IPS-11a (cell line): ENCODE data around the gene CFAP299.
"Not testable (repeated sequence)": the region's sequence is repeated elsewhere in the genome, so short reads cannot be mapped to it uniquely, and the experiment has no call there.

Experiments
- H3K4me3 ChIP-seq: one replicate; pipeline ENCODE4 v1.5.1; 2013; ENCODE audit warnings: low read depth, low read length, control low read depth

CFAP299 gene

DNA sequence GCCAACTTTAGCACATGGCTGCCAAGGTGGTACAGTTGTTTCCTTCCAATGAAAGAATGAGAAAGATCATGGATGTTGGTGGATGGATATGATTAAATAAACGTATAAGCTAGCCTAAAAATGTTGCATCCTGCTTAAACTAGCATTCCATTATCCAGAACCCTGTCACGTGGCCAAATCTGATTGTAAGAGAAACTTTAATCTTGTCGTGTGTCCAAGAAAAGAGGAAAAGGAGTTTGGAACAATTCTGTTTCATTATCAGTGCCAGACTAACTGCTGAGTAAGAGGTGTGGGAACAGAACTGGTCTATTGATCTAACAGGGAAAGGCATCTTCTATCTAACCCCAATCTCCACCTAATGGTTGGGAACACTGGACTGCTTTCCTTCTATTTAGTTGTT lies 369.8 kb downstream of the CFAP299 start:
- no peak overlapping the region for H3K4me3 ChIP-seq

DNA sequence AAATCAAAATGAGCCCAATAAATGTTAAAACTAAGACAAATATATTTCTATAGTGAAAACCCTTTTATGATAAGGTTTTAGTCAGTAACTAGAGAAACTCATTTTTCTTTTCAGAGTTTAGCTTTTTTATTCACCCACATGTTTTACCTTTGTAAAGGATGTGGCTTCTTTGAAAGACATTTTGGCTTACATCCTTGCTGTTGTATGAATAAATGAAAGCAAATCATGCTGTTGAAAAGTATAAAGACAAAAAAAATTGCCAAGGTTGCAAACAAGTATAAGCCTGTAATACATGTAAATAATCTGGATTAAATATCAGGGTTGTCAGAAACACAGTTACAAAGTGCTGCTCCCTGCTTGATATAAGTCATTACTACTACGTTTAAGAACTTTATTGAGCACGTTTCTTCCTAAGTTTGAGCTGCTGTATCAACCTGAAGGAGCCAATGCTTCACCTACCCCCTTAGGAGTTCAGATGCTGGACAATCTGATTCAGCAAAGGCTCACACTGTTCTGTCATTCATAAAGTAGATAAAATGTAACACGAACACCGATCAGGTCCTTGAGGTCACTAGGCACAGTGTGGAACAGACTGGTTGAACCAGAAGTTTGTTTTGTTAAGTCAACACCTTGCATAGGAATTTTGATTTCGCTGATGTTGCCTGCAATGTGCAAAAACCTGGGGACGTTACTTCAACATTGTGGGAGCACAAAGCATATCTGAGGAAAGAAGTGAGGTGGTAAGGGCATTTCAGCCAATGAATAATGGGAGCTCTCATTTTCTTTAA lies 373.7 kb downstream of the CFAP299 start:
- no peak overlapping the region for H3K4me3 ChIP-seq

DNA sequence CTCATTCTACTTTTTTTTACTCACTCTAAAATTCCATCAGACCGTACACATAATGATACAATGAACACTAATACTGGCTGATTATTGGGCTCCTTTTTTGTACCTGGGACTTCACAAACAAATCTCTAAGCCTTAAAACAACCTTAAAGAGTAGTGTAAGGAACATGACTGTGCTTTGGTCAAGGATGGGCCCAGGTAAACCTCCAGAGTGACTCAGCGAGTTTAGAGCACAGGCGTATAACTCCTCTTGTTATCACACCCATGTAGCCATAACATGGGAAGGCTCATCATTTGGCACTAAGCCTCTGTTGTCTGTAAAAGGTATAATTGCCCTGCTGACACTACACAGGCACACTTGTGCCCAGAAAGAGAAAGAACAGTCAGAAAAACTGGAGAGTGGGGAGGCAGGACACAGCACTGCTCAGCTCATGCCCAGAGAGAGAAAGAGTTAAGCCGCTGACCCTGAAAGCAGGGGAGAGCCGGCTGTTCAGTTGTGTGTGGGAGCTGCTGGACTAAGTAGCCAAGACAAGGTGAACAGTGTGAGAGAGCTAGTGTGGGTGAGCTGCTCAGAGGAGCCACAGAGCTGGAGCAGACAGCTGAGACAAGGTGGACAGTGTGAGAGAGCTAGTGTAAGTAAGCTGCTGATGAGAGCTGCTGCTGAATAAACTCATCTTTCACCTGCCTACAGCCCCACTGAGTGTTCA lies 375.4 kb downstream of the CFAP299 start:
- no peak overlapping the region for H3K4me3 ChIP-seq

DNA sequence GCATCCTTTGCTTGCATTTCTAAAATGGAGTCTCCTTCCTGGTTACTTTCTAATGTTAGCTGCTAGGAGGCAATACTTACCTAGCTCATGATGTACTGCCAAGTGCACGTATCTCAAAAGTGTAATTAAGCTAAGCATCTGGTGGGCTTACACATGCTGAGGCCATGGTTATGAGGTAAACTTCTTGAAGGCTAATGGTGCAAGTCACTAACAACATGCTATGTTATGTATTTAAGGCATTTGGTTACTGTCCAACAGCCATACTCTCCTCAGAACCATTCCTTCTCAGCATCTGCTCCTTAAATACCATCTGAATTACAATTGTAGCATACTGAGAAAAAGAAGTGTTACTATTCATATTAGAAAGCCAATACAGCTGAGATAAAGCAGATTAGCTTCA lies 376.4 kb downstream of the CFAP299 start:
- no peak overlapping the region for H3K4me3 ChIP-seq

DNA sequence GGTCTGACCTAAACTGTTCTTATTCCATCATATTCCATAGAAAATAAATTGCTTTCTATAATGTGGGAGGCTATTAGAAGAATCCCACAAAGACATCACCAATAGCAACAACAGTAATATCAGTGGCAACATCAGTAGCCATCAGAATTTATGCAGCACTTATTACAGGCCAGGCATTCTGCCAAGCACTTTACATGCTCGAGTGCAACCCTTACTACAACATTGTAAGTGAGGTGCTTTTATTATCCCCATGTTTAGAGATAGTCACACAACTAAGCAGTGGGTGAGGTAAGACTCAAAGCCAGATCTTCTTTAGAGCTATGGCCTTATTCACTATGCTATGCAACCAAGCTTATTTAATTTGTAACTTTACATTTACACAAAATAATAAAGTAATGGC lies 377.9 kb downstream of the CFAP299 start:
- H3K4me3 ChIP-seq, result no peak overlapping the region

DNA sequence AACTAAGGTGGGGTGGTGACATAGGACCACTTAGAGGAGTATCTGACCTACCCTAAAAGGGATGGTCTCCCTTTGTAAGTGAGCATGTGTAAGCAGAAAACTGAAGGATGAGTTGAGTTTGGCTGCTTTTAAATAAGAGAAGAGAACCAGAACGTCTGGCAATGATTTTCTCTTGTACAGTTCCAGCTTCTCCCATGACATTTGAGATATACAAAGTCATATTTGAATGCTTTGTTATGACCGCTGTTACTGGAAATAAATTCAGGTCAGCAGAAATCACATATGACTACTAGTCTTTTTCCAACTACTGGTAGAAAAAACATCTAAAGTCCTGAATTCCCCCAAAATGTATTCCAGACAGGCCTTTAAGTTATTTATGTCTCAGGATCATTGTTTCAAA lies 381.7 kb downstream of the CFAP299 start:
- H3K4me3 ChIP-seq, result no peak overlapping the region

DNA sequence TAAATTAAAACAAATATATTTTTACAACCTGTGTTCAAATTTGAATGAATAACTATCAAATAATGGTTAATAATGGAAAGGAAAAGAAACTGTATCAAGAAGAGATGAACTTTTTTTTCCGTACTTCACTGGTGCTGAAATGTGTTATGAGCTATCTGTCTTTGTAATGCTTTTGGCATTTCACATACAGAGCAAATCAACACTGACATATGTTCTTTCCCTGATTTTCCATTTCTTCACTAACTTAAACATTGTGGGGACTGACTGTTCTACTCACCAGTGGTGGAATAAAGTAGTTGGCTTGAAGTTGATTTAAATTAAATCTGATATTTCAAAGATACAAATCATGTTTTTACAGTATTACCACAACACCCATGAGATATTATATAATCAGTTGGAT lies 390.9 kb downstream of the CFAP299 start:
- H3K4me3 ChIP-seq, result no peak overlapping the region

DNA sequence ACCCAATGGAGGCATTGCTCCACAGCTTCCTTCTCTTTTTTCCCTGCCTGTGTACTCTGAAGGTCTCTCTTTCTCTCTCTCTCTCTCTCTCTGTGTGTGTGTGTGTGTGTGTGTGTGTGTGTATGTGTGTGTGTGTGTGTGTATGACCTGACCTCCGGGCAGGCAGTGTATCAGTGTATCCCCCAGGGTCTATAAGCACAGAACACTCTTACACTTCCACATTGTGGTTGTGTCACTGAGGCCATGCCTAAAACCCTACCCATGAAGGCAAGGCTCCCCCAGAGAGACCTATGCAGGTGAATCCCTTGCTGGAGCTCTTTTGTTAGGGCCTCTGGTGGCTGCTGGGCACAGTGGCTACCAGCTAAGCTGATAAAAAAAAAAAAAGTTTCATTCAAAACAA lies 394.6 kb downstream of the CFAP299 start:
- no peak overlapping the region for H3K4me3 ChIP-seq

DNA sequence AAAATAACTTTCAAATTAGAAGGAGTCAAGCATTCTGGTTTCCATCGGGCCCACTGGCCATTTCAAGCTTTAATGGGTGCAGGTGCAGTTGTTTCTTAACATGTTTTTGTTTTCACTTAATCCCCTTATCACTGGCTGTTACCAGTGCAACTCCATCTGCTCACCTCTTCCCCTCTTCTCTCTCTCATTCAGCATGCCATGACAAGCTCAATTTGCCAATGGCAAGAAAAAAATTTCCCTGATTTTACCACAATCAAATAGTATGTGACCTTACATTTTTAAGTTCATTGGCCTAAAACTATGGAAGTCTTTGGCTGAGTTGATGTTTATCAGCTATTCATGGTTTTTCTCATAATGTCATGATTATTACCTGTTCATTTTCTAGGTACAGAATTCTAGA lies 395.9 kb downstream of the CFAP299 start:
- no peak overlapping the region for H3K4me3 ChIP-seq

DNA sequence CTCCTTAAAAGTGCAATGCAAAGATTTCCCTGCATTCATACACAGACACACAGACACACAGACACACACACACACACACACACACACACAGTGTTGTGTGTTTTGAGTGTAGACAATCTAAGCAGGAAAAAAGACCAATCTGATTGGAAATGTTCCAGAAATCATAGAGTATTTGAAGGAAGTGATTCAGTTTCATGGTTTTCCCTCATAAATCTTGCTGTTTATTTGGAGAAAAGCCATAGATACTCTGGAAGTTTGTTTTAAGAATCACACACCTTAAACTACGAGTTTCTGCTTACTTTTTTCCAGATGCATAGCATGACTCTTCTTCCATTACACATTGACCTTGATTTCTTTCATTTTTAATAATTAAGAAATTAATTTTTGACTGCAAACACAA lies 396.5 kb downstream of the CFAP299 start:
- H3K4me3 ChIP-seq, result no peak overlapping the region

DNA sequence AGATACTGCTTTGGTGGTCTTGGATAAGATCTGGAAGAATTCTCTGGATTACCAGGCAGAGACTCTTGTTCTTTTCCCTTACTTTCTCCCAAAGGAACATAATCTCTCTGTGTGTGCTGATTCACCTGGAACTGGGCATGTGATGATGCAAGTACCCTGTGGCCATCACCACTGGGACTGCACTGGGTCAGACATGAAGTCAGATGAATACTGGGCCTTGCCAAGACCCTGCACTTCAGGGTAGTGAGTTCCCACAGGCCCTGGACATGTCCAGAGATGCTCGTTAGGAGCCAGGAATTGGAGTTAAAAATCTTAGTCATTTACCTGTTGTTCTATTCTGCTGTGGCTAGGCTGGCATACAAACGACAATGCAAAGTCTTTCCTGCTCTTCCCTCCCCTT lies 404.8 kb downstream of the CFAP299 start:
- no peak overlapping the region for H3K4me3 ChIP-seq

DNA sequence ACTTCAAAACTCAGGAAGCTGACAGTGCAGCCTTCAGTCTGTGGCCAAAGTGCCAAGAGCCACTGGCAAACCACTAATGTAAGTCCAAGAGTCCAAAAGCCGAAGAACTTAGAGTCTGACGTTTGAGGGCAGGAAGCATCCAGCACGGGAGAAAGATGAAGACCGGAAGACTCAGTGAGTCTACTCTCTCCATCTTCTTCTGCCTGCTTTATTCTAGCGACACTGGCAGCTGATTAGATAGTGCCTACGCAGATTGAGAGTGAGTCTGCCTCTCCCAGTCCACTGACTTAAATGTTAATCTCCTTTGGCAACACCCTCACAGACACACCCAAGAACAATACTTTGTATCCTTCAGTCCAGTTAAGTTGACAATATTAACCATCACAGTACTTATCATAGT lies 414.0 kb downstream of the CFAP299 start:
- H3K4me3 ChIP-seq, result not testable (repeated sequence)

DNA sequence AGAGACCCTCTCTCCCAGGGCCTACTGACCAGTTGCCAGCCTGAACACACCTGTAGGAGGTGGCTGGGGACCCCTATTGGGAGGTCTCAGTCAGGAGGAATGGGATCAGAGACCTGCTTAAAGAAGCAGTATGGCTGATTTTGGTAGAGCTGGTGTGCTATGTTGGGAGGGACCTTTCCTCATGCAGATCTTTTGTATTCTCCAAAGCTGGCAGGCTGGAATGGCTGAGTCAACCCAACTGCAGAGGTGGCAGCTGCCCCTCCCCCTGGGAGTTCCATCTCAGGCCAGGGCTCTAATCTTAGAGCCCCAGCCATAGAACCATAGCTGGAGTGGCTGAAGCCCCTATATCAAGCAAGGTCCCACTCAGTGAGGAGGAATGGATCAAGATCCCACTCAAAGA lies 415.7 kb downstream of the CFAP299 start:
- H3K4me3 ChIP-seq, result no peak overlapping the region

DNA sequence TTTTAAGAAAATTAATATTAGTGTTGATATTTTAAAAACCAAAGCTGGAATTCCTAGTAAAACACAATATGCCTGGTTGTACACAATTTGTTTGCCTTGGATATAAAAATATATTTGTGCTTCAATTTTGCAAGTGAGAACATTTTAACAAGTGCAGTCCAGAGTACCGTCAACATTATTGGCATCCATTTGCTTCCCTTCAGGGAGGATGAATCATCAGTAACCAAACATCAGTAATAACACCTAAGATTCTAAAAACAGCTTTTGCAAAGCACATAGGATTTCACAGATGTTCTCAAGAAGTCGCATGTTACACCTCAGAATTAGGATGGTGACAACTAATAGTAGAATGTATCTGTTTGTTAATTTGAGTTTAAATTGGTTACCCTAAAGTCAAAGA lies 432.4 kb downstream of the CFAP299 start:
- no peak overlapping the region for H3K4me3 ChIP-seq

DNA sequence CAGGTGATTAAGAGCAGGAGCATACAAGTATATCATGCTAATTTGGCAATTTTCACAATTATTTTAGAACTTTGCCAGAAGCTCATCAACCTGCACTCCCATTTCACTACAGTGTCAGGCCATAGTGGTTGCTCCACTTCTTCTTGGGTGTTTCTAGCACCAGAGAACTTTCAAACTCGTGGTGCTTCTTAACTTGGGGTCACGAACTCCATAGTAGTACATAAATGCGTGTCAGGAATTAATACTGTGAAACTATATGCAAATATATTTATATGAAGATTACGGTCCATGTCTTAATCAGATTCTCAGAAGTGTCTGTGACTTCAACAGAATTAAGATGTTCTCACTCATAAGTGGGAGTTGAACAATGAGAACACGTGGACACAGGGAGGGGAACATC lies 440.6 kb downstream of the CFAP299 start:
- no peak overlapping the region for H3K4me3 ChIP-seq

DNA sequence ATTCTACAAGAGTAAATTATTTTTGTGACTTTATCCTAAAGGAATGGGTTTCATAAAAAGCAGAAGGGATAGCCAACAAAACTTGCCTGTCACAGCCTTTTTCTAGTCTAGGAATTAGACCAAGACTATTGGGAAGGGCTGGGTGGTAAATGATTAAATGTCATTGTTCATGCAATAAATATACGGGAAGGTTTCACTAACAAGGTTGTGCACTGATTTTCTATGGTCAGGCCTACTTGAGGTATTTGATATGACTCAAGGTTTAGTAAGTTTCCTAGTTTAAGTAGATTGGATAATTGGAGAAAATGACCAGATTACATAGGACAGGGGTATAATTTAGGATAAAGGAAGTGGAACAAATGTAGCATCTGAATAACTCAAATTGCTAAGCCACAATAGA lies 445.9 kb downstream of the CFAP299 start:
- H3K4me3 ChIP-seq, result no peak overlapping the region

DNA sequence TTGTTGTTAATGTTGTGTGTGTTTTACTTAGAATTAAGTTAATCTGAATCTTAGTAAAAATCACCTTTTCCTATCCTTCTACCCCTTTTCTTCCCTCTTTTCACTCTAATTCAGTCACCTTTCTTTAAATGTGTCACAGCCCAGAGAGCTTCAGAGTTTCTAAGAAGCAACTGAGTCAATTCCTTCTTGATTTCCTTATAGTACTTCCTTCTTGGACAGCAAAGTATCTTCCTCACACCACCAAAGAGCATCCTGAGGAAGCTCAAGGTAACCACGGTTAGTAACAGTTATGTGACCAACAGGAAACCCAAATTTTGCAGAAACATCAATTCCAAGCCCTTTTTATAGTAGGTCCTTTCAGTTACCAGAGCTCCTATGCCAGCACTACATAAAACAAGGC lies 451.8 kb downstream of the CFAP299 start:
- H3K4me3 ChIP-seq, result no peak overlapping the region

DNA sequence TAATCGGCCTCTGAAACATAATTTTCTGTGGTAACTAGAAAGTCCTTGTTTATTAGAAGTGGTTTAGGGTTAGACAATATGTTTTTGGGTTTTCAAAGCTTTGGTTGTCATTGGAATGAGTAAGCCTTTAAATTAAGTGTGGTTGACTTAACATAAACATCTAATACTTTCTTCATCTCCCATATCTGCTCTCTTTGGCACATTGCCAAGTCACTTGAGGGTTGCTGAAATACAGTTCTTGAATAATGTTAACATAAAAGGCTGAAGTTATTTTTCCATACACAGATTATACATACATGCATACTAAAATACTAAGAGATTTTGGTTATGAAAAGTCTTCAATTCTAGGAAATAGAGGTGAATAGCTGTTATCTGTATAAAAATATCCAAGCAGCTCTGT lies 453.3 kb downstream of the CFAP299 start:
- H3K4me3 ChIP-seq, result no peak overlapping the region

DNA sequence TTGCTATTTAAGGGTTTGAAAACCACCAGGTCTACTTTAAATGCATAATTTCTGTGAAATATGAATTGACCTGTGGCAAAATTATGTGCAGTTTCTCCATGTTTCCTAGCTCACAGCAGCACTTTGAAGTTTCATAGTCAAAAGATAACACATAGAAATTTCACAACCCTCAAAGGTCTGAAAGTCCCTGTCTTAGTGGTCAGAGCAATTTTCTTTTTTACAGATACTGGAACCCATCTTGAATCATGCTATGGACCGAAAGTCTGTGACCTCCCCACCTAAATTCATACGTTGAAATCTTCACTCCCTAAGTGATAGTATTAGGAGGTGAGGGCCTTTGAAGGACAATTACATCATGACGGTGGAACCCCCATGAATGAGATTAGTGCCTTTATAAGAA lies 454.6 kb downstream of the CFAP299 start:
- H3K4me3 ChIP-seq, result no peak overlapping the region

DNA sequence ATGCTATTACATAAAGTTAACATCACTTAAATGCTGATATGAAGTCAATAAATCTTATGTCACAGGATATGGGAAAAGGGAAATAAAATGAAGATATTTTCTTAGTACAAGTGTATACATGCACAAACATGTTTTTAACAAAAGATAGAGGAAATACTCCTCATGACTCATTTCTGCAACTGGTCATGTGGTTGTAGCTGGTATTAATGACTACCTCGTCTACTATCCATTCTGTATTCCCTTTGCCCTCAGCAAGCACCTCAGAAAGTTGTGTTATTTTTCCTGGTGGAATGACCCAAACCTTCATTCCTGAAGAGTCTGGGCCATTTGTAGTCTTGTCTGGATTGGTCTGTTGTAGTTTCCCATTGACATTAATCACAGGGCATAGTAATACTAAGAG lies 458.1 kb downstream of the CFAP299 start:
- H3K4me3 ChIP-seq, result not testable (repeated sequence)

DNA sequence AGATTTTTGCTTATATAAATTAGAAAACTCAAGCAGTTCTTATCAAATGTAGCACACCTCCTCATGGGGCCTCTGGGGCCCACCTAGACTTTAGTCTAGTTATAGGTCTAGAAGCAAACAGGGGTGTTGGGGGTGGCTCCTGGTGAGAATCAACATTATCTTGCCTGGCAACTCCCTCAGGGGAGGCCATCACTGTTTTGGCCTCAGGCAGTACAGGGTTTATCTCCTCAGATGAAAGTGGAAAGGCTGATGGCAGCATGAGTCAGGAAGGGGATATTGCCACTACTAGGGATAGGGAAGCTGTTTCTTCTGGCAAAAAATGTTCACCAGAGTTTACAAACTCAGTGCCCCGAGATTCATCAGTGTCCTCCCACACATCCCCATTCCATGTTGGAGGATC lies 462.6 kb downstream of the CFAP299 start:
- H3K4me3 ChIP-seq, result no peak overlapping the region

DNA sequence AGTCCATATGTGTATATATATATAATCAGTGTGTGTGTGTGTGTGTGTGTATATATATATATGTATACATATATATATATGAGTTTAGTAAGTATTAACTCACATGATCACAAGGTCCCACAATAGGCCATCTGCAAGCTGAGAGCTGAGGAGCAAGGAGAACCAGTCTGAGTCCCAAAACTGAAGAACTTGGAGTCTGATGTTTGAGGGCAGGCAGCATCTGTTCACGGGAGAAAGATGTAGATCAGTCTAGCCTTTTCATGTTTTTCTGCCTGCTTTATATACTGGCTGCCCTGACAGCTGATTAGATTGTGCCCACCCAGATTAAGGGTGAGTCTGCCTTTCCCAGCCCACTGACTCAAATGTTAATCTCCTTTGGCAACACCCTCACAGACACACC lies 465.2 kb downstream of the CFAP299 start:
- not testable (repeated sequence) for H3K4me3 ChIP-seq

DNA sequence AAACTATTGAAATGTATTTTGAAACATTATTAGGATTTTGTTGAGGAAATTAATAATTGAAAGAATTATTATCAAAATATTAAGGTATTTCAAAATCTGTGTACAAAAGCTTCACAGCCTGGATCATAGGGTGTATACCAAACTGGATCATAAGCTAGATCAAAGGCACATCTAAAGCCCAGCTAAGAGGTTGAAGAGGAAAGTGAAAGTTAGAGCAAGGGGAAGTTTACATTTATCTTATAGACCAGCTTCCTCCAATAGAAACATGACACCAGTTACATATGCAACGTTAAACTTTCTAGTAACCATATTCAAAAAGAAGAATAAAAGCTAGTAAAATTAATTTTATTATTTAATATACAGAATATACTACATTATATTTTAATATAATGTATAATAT lies 467.8 kb downstream of the CFAP299 start:
- H3K4me3 ChIP-seq, result no peak overlapping the region
